GM21737 (cell line): Measurements from ENCODE around the gene RNF4.
"Not testable (repeated sequence)": the region's sequence is repeated elsewhere in the genome, so short reads cannot be mapped to it uniquely, and the experiment has no call there.

Experiments used
- ATAC-seq: cut with Tn5 transposase; IDR thresholded peaks from one replicate; pipeline ENCODE4 v1.9.1; 2021; ENCODE audit warnings: mild to moderate bottlenecking, moderate library complexity; ENCODE audit not compliant: unreplicated experiment

RNF4 gene, protein sequence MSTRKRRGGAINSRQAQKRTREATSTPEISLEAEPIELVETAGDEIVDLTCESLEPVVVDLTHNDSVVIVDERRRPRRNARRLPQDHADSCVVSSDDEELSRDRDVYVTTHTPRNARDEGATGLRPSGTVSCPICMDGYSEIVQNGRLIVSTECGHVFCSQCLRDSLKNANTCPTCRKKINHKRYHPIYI

GRCh38 chr4:2468456-2469191 lies at the start of gene RNF4:
Gene RNF4 (plus strand): TSS chr4:2469106. CDS start chr4:2490494, 21,388 bp downstream.
- ATAC-seq = peak; percentile 69

DNA sequence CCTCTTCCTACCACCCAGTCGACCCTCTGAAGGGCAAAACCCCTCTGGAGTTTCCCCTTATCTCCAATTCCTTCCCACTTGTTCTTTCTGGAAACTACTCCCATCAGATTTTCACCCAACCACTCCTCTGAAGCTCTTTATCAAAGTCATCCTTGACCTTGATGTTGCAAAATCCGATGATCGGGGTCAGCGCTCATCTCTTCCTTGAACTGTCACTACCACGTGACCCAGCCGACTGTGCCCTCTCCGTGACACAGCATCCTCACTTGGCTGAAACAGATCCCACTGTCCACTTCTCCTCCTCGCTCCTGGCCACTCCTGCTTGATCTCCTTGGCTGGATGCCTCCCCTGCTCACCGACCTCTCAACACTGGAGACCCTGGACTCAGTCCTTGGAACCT lies 49.1 kb upstream of the RNF4 start:
- no peak for ATAC-seq

GRCh38 chr4:2421928-2422327 lies 47.0 kb upstream of the RNF4 start:
- no peak for ATAC-seq

DNA sequence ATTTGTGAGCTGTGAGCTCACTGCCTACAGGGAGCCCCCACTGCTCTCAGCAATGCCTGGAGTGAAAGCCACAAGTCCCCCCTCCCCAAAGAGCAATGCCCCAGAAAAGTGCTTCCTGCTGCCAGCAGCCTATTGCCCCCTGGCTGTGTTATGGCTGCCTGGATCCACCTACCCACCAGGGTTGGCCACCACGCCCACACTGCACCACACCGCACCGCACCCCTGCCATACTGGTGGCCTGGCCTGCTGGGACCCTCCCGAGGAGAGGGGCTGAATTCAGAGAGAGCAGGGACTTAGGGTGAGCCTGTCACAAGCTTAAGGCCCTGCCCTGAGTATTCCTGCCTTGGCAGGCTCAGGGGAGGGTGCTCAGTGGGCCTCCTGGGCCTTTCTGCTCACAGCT lies 45.8 kb upstream of the RNF4 start:
- ATAC-seq = no peak

DNA sequence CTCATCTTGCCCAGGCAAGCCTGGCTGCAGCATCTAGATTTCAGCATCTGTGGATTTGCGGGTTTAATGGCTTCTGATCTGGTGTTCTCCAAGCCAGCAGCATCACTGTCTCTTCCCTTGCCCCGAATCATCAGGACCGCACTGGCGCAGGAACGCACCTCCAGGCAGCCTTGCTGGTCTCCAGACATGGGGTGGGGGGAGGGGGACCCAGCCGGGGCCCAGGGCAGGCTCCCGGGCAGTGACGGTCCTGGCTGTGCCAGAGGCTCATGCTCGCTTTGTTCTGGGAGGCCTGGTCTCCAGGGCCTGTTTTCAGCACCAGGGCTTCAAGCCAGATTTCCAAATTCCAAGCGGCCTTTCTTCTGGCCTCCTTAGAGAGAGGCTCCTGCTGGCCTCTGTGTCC lies 45.2 kb upstream of the RNF4 start:
- no peak for ATAC-seq

DNA sequence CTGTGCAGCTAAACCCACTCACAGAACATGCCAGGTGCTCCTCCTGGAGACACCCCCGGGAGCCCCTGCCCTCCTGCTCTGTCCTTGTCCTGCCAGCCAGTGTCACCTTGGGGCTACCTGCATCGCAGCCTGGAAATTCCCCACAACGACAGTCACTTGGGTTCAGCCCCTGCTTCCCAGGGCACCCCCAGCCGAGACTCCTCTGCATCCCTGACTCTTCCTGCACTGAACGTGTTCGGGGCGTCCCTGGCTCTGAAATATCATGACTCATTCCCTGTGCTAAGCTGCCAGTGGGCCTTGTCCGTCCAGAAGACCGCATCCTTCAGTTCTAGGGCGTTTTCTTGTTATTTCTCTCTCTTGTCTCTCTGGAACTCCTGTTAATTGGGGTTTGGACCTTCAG lies 44.3 kb upstream of the RNF4 start:
- ATAC-seq = no peak

GRCh38 chr4:2425386-2426068 lies 43.4 kb upstream of the RNF4 start:
- no peak for ATAC-seq

- ATAC-seq = no peak
Observed at GRCh38 chr4:2426069-2426397, 42.9 kb upstream of the RNF4 start.

DNA sequence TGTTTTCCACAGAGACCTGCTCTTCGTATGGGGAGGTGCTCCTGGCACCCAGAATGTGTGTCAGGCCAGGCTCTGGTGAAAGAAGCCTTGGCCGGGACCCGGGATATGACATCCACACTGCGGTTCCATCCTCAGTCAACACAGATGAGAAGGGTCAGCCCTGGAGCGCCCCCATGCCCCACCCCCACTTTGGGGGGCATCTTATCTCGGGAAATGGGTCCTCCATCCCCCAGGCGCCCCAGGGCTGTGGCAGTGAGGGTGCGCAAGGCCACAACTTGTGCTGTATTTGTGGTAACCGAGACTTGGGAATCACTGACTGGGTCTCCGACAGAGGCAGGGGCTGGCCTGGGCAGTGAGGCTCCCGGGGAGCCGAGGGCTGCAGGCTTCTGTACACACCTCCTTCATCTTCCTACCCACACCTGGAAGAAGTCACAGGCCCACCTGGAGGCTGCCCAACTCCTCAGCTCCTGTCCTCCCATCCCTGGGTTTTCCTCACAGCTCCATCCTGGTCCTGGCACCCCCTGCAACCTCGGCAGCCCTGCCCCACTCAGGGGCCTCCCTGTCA lies 42.1 kb upstream of the RNF4 start:
- ATAC-seq = no peak

GRCh38 chr4:2427383-2428334 lies 41.2 kb upstream of the RNF4 start:
- no peak for ATAC-seq

DNA sequence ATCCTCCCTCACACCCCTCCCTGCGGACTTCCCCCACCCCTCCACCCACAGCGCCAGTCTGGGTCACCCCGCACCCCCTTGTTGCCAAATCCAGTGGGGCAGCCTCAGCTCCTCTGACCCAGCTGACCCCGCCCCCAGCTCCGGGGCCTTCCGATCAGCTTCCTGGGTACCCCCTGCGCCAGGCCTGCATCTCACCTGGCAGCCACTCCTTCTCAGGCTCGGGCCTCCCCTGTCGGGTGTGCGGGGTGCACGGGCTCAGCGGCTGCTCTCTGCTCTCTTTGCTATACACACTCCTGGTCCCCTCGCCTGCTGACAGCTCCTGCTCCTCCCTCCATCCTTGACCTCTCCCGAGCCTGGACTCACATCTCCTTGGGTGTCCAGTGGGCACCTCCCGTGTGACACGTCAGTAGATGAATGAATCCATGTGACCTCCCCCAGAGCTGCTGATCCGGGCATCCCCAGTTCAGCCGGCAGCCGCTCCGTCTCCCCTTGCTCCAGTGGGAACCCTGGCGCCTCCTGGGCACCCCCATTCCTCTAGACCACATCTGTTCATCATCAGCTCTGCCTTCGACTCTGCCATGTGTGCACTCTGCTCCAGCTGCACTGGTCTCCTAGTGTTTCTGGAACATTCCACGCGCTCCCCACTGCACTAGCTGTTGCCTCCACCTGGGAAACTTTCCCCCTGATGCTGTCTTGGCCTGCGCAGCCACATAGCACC lies 40.3 kb upstream of the RNF4 start:
- no peak for ATAC-seq

DNA sequence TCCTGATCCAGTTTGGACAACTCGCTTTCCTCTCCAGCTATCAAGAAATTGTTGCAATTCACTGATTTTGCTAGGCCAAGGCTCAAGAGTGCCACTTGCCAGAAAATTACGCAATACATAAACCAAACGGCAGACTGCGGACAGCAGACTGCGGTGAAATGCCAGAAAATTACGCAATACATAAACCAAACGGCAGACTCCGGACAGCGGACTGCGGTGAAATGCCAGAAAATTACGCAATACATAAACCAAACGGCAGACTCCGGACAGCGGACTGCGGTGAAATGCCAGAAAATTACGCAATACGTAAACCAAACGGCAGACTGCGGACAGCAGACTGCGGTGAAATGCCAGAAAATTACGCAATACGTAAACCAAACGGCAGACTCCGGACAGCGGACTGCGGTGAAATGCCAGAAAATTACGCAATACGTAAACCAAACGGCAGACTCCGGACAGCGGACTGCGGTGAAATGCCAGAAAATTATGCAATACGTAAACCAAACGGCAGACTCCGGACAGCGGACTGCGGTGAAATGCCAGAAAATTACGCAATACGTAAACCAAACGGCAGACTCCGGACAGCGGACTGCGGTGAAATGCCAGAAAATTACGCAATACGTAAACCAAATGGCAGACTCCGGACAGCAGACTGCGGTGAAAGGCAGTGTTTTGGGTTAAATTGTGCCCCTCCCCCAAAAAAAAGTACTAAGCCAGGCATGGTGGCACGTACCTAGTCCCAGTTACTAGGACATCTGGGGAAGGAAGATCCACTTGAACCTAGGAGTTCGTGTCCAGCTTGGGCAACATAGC lies 38.8 kb upstream of the RNF4 start:
- not testable (repeated sequence) for ATAC-seq

DNA sequence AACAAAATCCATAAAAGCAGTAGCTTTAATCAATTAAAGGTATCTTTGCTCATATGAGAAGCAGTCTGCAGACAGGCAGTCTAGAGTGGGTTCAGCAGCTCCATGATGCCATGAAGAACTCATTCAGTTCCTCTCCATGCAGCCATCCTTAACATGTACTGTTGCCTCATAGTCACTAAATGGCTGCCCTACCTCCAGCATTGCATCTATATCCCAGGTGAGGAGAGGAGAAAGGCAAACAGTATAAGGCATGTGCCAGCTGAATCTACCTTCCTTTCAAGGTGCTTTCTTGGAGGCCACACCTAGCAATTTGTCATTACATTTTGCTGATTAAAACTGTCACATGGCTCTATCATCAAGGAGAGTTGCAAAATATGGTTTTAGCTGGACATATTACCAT lies 36.9 kb upstream of the RNF4 start:
- ATAC-seq = no peak

DNA sequence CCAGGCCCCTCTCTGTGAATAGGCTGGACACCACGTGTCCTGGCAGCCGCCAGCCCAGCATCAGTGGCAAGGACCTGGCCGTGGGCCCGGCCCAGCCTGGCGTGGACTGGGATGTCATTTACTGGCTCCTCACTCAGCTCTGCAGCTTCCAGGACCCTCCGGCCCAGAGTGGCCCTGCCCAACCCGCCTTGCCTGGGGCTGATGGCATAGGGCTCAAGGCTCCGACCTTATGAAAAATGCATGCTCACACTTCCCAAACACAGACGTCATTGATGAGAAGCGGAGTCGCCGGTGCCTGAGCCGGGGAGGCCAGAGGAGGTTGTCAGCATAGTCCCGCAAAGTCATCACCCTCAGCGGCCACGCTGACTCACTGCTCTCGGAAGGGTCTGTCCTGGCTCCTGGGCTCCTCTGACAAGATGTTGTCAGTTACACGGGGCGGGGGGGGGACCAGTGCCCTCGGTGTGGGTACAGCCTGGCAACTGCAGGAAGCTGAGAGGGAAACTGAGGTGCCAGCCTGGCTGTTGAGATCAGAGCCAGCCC lies 35.8 kb upstream of the RNF4 start:
- no peak for ATAC-seq

DNA sequence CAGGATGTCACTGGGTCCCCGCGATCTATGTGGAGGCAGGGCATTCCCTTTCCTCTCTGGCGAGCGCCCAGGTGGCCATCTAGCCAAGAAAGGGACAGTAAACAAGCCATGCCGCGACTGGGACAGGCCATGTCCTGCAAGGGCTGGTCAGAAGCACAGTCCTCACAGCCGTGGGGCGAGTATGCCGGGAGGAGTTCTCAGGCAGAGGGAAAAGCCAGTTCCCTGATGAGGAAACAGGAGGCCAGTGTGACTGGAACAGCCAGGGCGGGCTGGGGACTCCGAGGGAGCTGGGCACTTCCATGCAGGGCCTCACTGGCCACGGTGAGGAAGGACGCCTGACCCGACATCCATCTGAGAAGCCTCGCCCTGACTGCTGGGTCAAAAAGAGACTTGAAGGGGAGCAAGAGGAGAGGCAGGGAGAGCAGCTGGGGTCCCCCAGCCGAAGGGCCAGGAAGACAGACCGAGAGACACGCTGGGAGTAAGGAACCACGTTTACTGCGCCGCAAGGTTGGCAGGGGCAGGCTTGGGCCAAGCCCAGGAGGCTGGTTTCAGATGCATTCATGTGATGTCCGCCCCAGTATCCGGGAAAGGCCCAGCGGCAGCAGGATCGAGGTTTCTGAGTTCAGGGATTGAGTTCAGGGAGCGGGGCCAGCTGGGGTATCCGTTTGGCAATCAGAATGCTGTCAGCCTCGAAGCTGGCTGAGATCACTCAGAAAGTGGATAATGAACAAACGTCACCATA lies 35.1 kb upstream of the RNF4 start:
- ATAC-seq = no peak

- ATAC-seq = no peak
Observed at GRCh38 chr4:2434420-2434819, 34.5 kb upstream of the RNF4 start.

DNA sequence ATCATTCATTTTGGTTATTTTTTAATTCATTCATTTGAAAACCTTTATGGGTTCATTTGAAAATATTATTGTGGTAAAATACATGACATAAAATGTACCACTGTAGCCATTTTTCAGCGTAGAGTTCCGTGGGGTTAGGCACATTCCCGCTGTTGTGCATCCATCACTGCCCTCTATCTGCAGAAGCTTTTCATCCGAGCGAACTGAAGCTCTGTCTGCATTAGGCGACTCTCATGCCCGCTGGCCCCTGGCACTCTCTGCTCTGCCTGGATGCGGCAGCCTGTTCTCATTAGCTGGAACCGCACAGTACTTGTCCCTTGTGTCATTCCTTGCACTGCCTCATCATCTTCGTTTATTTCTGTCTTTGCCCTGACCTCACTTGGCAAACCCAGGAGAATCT lies 32.6 kb upstream of the RNF4 start:
- no peak for ATAC-seq

DNA sequence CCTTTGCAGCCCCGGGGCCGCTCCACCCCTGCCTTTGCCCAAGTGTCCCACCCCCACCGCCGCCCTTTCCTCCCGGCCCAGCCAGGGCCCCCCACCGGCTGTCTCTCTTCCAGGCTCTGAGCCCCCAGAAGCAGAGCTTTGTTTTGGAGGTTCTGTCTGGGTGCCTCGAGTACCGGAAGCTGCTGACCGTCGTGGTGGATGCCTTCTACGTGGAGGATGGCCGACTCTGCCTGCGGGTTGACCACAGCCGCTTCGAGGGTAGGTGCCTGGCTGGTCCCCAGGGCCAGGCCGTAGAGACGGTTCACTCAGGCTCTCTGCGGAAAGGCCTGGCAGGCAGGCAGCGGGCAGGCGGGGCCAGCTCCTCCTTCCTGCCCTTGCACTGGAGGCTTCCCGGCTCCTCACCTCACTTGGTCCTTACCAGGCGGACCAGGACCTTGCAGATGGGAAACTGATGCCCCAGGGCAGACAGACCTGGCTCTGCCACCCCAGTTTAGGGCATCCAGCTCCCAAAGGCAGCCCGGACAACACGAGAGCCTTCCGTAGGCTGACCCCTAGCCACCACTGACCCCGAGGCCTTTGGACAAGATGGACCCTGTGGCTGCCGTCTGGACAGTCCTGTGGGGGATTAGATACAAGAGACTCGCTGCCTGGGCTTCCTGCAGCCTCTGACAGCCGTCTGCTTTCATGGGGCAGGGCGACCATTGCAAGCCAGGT lies 32.0 kb upstream of the RNF4 start:
- ATAC-seq = no peak
